ENCODE measurements around the gene DENR. TPM values are rescaled to one million over a fixed set of nuclear protein-coding genes. Genes with fewer than 3 reads are reported as not detected.

Gene DENR
- total and polyA plus RNA-seq, 2 of the 13 experiments (the other 11 are each of a cell fraction or from before 2014, with no cell fraction given) = 30.0 to 59.1 TPM

GRCh38 chr12:122730215-122731014, 22.2 kb upstream of the DENR start, which contains the start of gene HCAR1 (continued):
- TF ChIP-seq ZBTB44 (CRISPR knock-in tag; IDR thresholded peaks at IDR 0.05) (no peak), ZNF331 (CRISPR knock-in tag; IDR thresholded peaks at IDR 0.05) (no peak), ZMAT3 (CRISPR knock-in tag; conservative IDR thresholded peaks at IDR 0.05) (no peak), ZNF609 (CRISPR knock-in tag; IDR thresholded peaks at IDR 0.05; ENCODE audit: borderline replicate concordance) (no peak), TGIF2 (CRISPR knock-in tag; IDR thresholded peaks at IDR 0.05) (no peak), NFATC3 (CRISPR knock-in tag; IDR thresholded peaks at IDR 0.05) (no peak), ZNF513 (CRISPR knock-in tag; conservative IDR thresholded peaks at IDR 0.05) (no peak), PHF8 (CRISPR knock-in tag; IDR thresholded peaks at IDR 0.05) (no peak), MBNL3 (CRISPR knock-in tag; conservative IDR thresholded peaks at IDR 0.05) (no peak), ZNF780A (CRISPR knock-in tag; IDR thresholded peaks at IDR 0.05) (no peak), SRY (CRISPR knock-in tag; IDR thresholded peaks at IDR 0.05) (no peak), ZBTB7B (CRISPR knock-in tag; IDR thresholded peaks at IDR 0.05) (no peak), REL (CRISPR knock-in tag; conservative IDR thresholded peaks at IDR 0.05) (no peak), TEAD2 (CRISPR knock-in tag; IDR thresholded peaks at IDR 0.05) (no peak), MXD4 (CRISPR knock-in tag; IDR thresholded peaks at IDR 0.05) (no peak), ATF3 (CRISPR knock-in tag; IDR thresholded peaks at IDR 0.05) (no peak), FIP1L1 (IDR thresholded peaks at IDR 0.05; ENCODE audit: borderline replicate concordance, insufficient read depth, low read depth, low read length) (no peak), MYNN (CRISPR knock-in tag; IDR thresholded peaks at IDR 0.05; ENCODE audit: low read depth) (no peak), ZFP90 (CRISPR knock-in tag; IDR thresholded peaks at IDR 0.05; ENCODE audit: borderline replicate concordance) (no peak; the same call in 1 of the 2 replicates)
- TF ChIP-seq, protein P1, sequence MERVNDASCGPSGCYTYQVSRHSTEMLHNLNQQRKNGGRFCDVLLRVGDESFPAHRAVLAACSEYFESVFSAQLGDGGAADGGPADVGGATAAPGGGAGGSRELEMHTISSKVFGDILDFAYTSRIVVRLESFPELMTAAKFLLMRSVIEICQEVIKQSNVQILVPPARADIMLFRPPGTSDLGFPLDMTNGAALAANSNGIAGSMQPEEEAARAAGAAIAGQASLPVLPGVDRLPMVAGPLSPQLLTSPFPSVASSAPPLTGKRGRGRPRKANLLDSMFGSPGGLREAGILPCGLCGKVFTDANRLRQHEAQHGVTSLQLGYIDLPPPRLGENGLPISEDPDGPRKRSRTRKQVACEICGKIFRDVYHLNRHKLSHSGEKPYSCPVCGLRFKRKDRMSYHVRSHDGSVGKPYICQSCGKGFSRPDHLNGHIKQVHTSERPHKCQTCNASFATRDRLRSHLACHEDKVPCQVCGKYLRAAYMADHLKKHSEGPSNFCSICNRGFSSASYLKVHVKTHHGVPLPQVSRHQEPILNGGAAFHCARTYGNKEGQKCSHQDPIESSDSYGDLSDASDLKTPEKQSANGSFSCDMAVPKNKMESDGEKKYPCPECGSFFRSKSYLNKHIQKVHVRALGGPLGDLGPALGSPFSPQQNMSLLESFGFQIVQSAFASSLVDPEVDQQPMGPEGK (CRISPR knock-in tag; IDR thresholded peaks at IDR 0.05) = no peak
